IMR-90 (cell line): ENCODE measurements around the gene MTOR. TPM values are rescaled to one million over a fixed set of nuclear protein-coding genes. Genes with fewer than 3 reads are reported as not detected.
A peak's percentile ranks its signal among the peaks of the same experiment; 100 is the strongest.

Source experiments
- ATAC-seq: fragments of 200-7000 bp; cut with Tn5 transposase; 2 replicates; pipeline ENCODE4 v1.9.1; 2020; ENCODE audit warnings: low read depth, mild to moderate bottlenecking, moderate library complexity
- BruUV-seq: library from RNA; stranded (reverse); fragments of 400-500 nt; replicated peaks from 2 replicates; lab custom pipeline; 2021; lab: Mats Ljungman, UMichigan
- CTCF ChIA-PET: fragments of 300-600 bp; formaldehyde crosslinking; extraction: SDS; loops from one replicate; lab custom pipeline; 2021; ENCODE audit warnings: antibody characterized with exemption; lab: Yijun Ruan, JAX
- POLR2A ChIA-PET: fragments of 300-600 bp; sonication (Branson Sonifier 250); formaldehyde crosslinking; loops from one replicate; lab custom pipeline; 2022; ENCODE audit warnings: antibody characterized with exemption; ENCODE audit not compliant: unreplicated experiment; lab: Charles Lee
- DNase-seq: peaks from one replicate; pipeline ENCODE4 v3.0.0; 2013
- H2AFZ ChIP-seq: replicated peaks from 2 replicates; pipeline ENCODE3; 2013; ENCODE audit warnings: low read length, mild to moderate bottlenecking; ENCODE audit not compliant: poor library complexity
- H2AK5ac ChIP-seq: 2 replicates; pipeline ENCODE4 v1.6.1; 2013; ENCODE audit warnings: low read depth, low read length, inconsistent platforms
- H2AK9ac ChIP-seq: replicated peaks from 2 replicates; pipeline ENCODE3; 2013; ENCODE audit warnings: mild to moderate bottlenecking, low read depth, low read length, moderate library complexity; ENCODE audit not compliant: poor library complexity
- H2BK120ac ChIP-seq: 2 replicates; pipeline ENCODE4 v1.6.1; 2013; ENCODE audit warnings: low read depth, low read length, inconsistent platforms
- H2BK15ac ChIP-seq: 3 replicates; pipeline ENCODE4 v1.6.1; 2013; ENCODE audit warnings: low read depth, low read length, inconsistent platforms
- H2BK20ac ChIP-seq: 2 replicates; pipeline ENCODE4 v1.6.1; 2013; ENCODE audit warnings: low read depth, mild to moderate bottlenecking, inconsistent platforms, low read length, moderate library complexity
- H2BK5ac ChIP-seq: 2 replicates; pipeline ENCODE4 v1.6.1; 2013; ENCODE audit warnings: mild to moderate bottlenecking, low read depth, low read length, inconsistent platforms; ENCODE audit not compliant: poor library complexity, severe bottlenecking
- H3K14ac ChIP-seq: replicated peaks from 2 replicates; pipeline ENCODE4 v1.6.1; 2013; ENCODE audit warnings: low read depth, low read length, inconsistent platforms
- H3K18ac ChIP-seq: 2 replicates; pipeline ENCODE4 v1.6.1; 2013; ENCODE audit warnings: low read depth, low read length, control low read depth
- H3K23ac ChIP-seq: 2 replicates; pipeline ENCODE4 v1.6.1; 2013; ENCODE audit warnings: low read depth, low read length, inconsistent platforms
- H3K27ac ChIP-seq: 2 replicates; pipeline ENCODE4 v1.5.1; 2013; ENCODE audit warnings: mild to moderate bottlenecking, control low read depth, low read length; ENCODE audit not compliant: insufficient read depth
- H3K27me3 ChIP-seq: 2 replicates; pipeline ENCODE4 v1.6.1; 2013; ENCODE audit warnings: low read length; ENCODE audit not compliant: control insufficient read depth, insufficient read depth
- H3K36me3 ChIP-seq: 2 replicates; pipeline ENCODE4 v1.6.1; 2013; ENCODE audit warnings: low read length, mixed read lengths; ENCODE audit not compliant: control insufficient read depth, insufficient read depth
- H3K4ac ChIP-seq: 2 replicates; pipeline ENCODE4 v1.6.1; 2013; ENCODE audit warnings: low read depth, low read length, inconsistent platforms
- H3K4me1 ChIP-seq: 2 replicates; pipeline ENCODE4 v1.6.1; 2013; ENCODE audit warnings: low read length, mixed read lengths; ENCODE audit not compliant: control insufficient read depth, insufficient read depth
- H3K4me2 ChIP-seq: 2 replicates; pipeline ENCODE4 v1.6.1; 2013; ENCODE audit warnings: low read depth, mild to moderate bottlenecking, control low read depth, low read length, moderate library complexity
- H3K4me3 ChIP-seq: 2 replicates; pipeline ENCODE4 v1.5.1; 2013; ENCODE audit warnings: low read depth, mild to moderate bottlenecking, control low read depth, low read length, moderate library complexity; ENCODE audit not compliant: insufficient read depth
- H3K56ac ChIP-seq: 2 replicates; pipeline ENCODE4 v1.6.1; 2013; ENCODE audit warnings: low read length, inconsistent platforms; ENCODE audit not compliant: insufficient read depth; ENCODE audit errors: extremely low read depth
- H3K79me1 ChIP-seq, 2 experiments: 2 replicates each; pipeline ENCODE4 v1.6.1; 2013; ENCODE audit warnings: low read length in 2 of 2, inconsistent platforms in 1 of 2, low read depth in 1 of 2
- H3K9ac ChIP-seq: 2 replicates; pipeline ENCODE4 v1.6.1; 2013; ENCODE audit warnings: low read depth, low read length, control low read depth
- H3K9me1 ChIP-seq: 2 replicates; pipeline ENCODE4 v1.6.1; 2013; ENCODE audit warnings: low read length, inconsistent platforms; ENCODE audit not compliant: insufficient read depth
- H3K9me3 ChIP-seq: 2 replicates; pipeline ENCODE4 v1.6.1; 2013; ENCODE audit warnings: low read length; ENCODE audit not compliant: control insufficient read depth, insufficient read depth
- H4K20me1 ChIP-seq: 2 replicates; pipeline ENCODE4 v1.6.1; 2013; ENCODE audit warnings: low read length, inconsistent platforms; ENCODE audit not compliant: insufficient read depth
- H4K5ac ChIP-seq: 2 replicates; pipeline ENCODE4 v1.6.1; 2013; ENCODE audit warnings: mild to moderate bottlenecking, low read depth, low read length, control low read depth
- H4K8ac ChIP-seq, 2 experiments: 2 replicates each; pipeline ENCODE4 v1.6.1; 2013; ENCODE audit warnings: low read depth in 2 of 2, low read length in 2 of 2, control low read depth in 1 of 2, inconsistent platforms in 1 of 2
- H4K91ac ChIP-seq: 2 replicates; pipeline ENCODE4 v1.6.1; 2013; ENCODE audit warnings: low read depth, low read length, inconsistent platforms; ENCODE audit not compliant: insufficient read depth
- BHLHE40 ChIP-seq: fragments of 150-350 bp; IDR thresholded peaks from 2 replicates; pipeline ENCODE4 v1.6.1; 2016; ENCODE audit warnings: mild to moderate bottlenecking, low read depth, low read length
- CEBPB ChIP-seq: IDR thresholded peaks from 2 replicates; pipeline ENCODE4 v1.6.1; 2012; ENCODE audit warnings: low read depth, low read length, improper control_type of control experiment
- CHD1 ChIP-seq: IDR thresholded peaks from 2 replicates; pipeline ENCODE4 v1.6.1; 2012; ENCODE audit warnings: low read depth, low read length, improper control_type of control experiment
- CTCF ChIP-seq: conservative IDR thresholded peaks from 2 replicates; pipeline ENCODE4 v1.5.1; 2012; ENCODE audit warnings: mild to moderate bottlenecking, low read depth, low read length, improper control_type of control experiment
- FOS ChIP-seq: fragments of 150-350 bp; IDR thresholded peaks from 2 replicates; pipeline ENCODE4 v1.6.1; 2016; ENCODE audit warnings: low read depth, low read length
- MAFK ChIP-seq: IDR thresholded peaks from 2 replicates; pipeline ENCODE4 v1.6.1; 2012; ENCODE audit warnings: low read depth, low read length, improper control_type of control experiment
- MAZ ChIP-seq: IDR thresholded peaks from 2 replicates; pipeline ENCODE4 v1.6.1; 2012; ENCODE audit warnings: low read depth, mild to moderate bottlenecking, low read length, improper control_type of control experiment, moderate library complexity, borderline replicate concordance
- MXI1 ChIP-seq: IDR thresholded peaks from 2 replicates; pipeline ENCODE4 v1.6.1; 2012; ENCODE audit warnings: low read depth, mild to moderate bottlenecking, low read length, moderate library complexity, borderline replicate concordance
- NFE2L2 ChIP-seq: fragments of 150-350 bp; IDR thresholded peaks from 2 replicates; pipeline ENCODE4 v1.6.1; 2016; ENCODE audit warnings: low read depth, mild to moderate bottlenecking, low read length
- RAD21 ChIP-seq: IDR thresholded peaks from 2 replicates; pipeline ENCODE4 v1.6.1; 2012; ENCODE audit warnings: low read length, improper control_type of control experiment
- SMC3 ChIP-seq: fragments of 150-350 bp; IDR thresholded peaks from 2 replicates; pipeline ENCODE4 v1.6.1; 2016; ENCODE audit warnings: low read depth, mild to moderate bottlenecking, antibody characterized with exemption, low read length, moderate library complexity
- USF2 ChIP-seq: fragments of 150-350 bp; IDR thresholded peaks from 2 replicates; pipeline ENCODE4 v1.6.1; 2017; ENCODE audit warnings: mild to moderate bottlenecking, antibody characterized with exemption, low read length, low read depth
- WGBS, 2 experiments: methylation state at CpG; one replicate each; pipeline versions ENCODE4 v1.1.5 to v1.1.7; 2013; ENCODE audit warnings: missing lambda C conversion rate in 2 of 2; ENCODE audit not compliant: insufficient read length in 1 of 2; ENCODE audit errors: extremely low coverage in 2 of 2; 5-methylcytosine and 5-hydroxymethylcytosine counted together
- dilution Hi-C: fragments of 300-500 bp; cut with HindIII; formaldehyde crosslinking; loops from one replicate; pipeline ENCODE4 v1.14.3; 2018; ENCODE audit warnings: low sequenced_read_pairs; ENCODE audit not compliant: unreplicated experiment
- in situ Hi-C: fragments of 300-500 bp; cut with MboI; formaldehyde crosslinking; loops from 3 replicates; pipeline ENCODE4 v1.14.3; 2019; ENCODE audit warnings: low sequenced_read_pairs, inconsistent platforms, mixed read lengths
- intact Hi-C: fragments of 100-400 bp; cut with micrococcal nuclease; formaldehyde crosslinking; loops from 2 replicates; pipeline ENCODE4 v1.10.0; 2022
- polyA plus RNA-seq, 3 experiments: library from polyadenylated mRNA; depleted of rRNA; stranded (reverse); fragments of >200 nt; gene quantifications; 2 replicates each; pipeline ENCODE4 v1.2.3, GENCODE V29; 2012; ENCODE audit warnings: low replicate concordance in 1 of 3
- total RNA-seq: library from RNA; depleted of rRNA; stranded (reverse); fragments of >200 nt; gene quantifications from 2 replicates; pipeline ENCODE4 v1.2.3, GENCODE V29; 2012

The MTOR gene
- total and polyA plus RNA-seq, 2 of the 4 experiments (the other 2 are of a cell fraction), result 19.2 to 36.7 TPM

GRCh38 chr1:11158720-11159321 lies 103.5 kb downstream of the MTOR start:
- H3K18ac ChIP-seq, result peak overlapping the region; percentile 18
- no peak overlapping the region for H3K4me3 ChIP-seq
- peaks cover 13% of the 10 kb centered on the region for H3K4me1 ChIP-seq
- H3K56ac ChIP-seq, result no peak overlapping the region
- peak overlapping the region; percentile 62 for H2BK5ac ChIP-seq
- H2BK15ac ChIP-seq, result peak overlapping the region; percentile 31; the same call in 1 of the 3 replicates
- peaks cover 5 to 10% of the 10 kb centered on the region in 2 experiments; a peak in 3 of 4 replicates for H3K79me1 ChIP-seq
- peaks cover 4% of the 10 kb centered on the region; the same call in 1 of the 2 replicates for H4K20me1 ChIP-seq
- no peaks in the 10 kb centered on the region for H3K27me3 ChIP-seq
- H3K23ac ChIP-seq, result peak overlapping the region; percentile 24; the same call in 1 of the 2 replicates
- H2AK9ac ChIP-seq, result no peak overlapping the region
- ChIA-PET CTCF (interaction anchor here (0.6 kb wide), 1 partner anchor 712 kb away, joined by 3 read pairs; no protein-coding TSS in a partner anchor), POLR2A (no interaction called here)
- peak overlapping the region; percentile 12; the same call in 1 of the 2 replicates for H2BK120ac ChIP-seq
- DNase-seq (peak; percentile 97), ATAC-seq (peak; percentile 96)
- H2AFZ ChIP-seq, result no peak overlapping the region
- H3K9me3 ChIP-seq, result no peaks in the 10 kb centered on the region
- no peak overlapping the region for H4K91ac ChIP-seq
- in situ Hi-C loops, result no loop called here
- no peak overlapping the region for H3K9ac ChIP-seq
- H4K8ac ChIP-seq, result peak overlapping the region in 1 of 2 experiments; percentile 3; a peak in 1 of 4 replicates
- H3K4me2 ChIP-seq, result peak overlapping the region; percentile 44
- H3K36me3 ChIP-seq, result peaks cover 5% of the 10 kb centered on the region
- peak overlapping the region; percentile 40; the same call in 1 of the 2 replicates for H3K4ac ChIP-seq
- no peak overlapping the region for H4K5ac ChIP-seq
- TF ChIP-seq CTCF, result no peak
- peak; percentile 97 for TF ChIP-seq MAZ
- TF ChIP-seq SMC3, result no peak
- no peak for TF ChIP-seq CHD1
- TF ChIP-seq RAD21, result no peak
- TF ChIP-seq BHLHE40, result no peak
- TF ChIP-seq NFE2L2, result peak; percentile 76
- peak; percentile 97 for TF ChIP-seq CEBPB
- peak; percentile 75 for TF ChIP-seq FOS
- TF ChIP-seq MAFK, result peak; percentile 94
- no peak for TF ChIP-seq MXI1
- TF ChIP-seq USF2, result no peak
- no TSS peak for BruUV-seq
- peaks cover 13% of the 10 kb centered on the region; the same call in 1 of the 2 replicates for H3K9me1 ChIP-seq
- peak overlapping the region; percentile 56; the same call in 1 of the 2 replicates for H3K27ac ChIP-seq
- H3K14ac ChIP-seq, result peak overlapping the region; percentile 57; the same call in 1 of the 2 replicates
- H2BK20ac ChIP-seq, result peak overlapping the region; percentile 50; the same call in 1 of the 2 replicates
- dilution Hi-C loops, result no loop called here
- intact Hi-C loops, result no loop called here
- no CpG with 5 or more reads among the region's 3 CpGs for WGBS, 2 experiments
- no peak overlapping the region for H2AK5ac ChIP-seq
